ENCODE measurements around the gene CPED1. TPM values are rescaled to one million over a fixed set of nuclear protein-coding genes. Genes with fewer than 3 reads are reported as not detected.

CPED1 gene
- total RNA-seq, 1 donor from 2014 or later: not detected

- no peaks in the 10 kb centered on the region for H4K20me1 ChIP-seq (ENCODE audit: low read depth)
- no peak overlapping the region for H2AFZ ChIP-seq (replicated peaks)
- no peak overlapping the region for H3K4me2 ChIP-seq
- no peak overlapping the region for H3K4me3 ChIP-seq
- H3K4me1 ChIP-seq: no peaks in the 10 kb centered on the region
- H3K36me3 ChIP-seq: no peaks in the 10 kb centered on the region
- Mint-ChIP-seq H3K27ac (no peak overlapping the region), H3K9me3 (no peaks in the 10 kb centered on the region), H3K4me1 (no peaks in the 10 kb centered on the region), H3K27me3 (ENCODE audit: insufficient read depth, low read depth) (peaks cover 2% of the 10 kb centered on the region), H3K4me3 (no peak overlapping the region), H3K36me3 (no peaks in the 10 kb centered on the region)
- H3F3A ChIP-seq (ENCODE audit: low read depth): no peaks in the 10 kb centered on the region
- no peaks in the 10 kb centered on the region for H3K27me3 ChIP-seq
- no peaks in the 10 kb centered on the region for H3K79me2 ChIP-seq (ENCODE audit: low read depth)
- H3K9me3 ChIP-seq (ENCODE audit: low read depth): no peaks in the 10 kb centered on the region
- no peak overlapping the region for H3K9ac ChIP-seq
- DNase-seq (ENCODE audit: low spot score): no peak
- no peak overlapping the region for H3K27ac ChIP-seq
- no peak for TF ChIP-seq EZH2phosphoT487 (IDR thresholded peaks at IDR 0.05)
- no peak for TF ChIP-seq EZH2 (IDR thresholded peaks at IDR 0.05)
- TF ChIP-seq, protein P1, sequence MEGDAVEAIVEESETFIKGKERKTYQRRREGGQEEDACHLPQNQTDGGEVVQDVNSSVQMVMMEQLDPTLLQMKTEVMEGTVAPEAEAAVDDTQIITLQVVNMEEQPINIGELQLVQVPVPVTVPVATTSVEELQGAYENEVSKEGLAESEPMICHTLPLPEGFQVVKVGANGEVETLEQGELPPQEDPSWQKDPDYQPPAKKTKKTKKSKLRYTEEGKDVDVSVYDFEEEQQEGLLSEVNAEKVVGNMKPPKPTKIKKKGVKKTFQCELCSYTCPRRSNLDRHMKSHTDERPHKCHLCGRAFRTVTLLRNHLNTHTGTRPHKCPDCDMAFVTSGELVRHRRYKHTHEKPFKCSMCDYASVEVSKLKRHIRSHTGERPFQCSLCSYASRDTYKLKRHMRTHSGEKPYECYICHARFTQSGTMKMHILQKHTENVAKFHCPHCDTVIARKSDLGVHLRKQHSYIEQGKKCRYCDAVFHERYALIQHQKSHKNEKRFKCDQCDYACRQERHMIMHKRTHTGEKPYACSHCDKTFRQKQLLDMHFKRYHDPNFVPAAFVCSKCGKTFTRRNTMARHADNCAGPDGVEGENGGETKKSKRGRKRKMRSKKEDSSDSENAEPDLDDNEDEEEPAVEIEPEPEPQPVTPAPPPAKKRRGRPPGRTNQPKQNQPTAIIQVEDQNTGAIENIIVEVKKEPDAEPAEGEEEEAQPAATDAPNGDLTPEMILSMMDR (IDR thresholded peaks at IDR 0.05): no peak
Measured at GRCh38 chr7:121000081-121000983, 11.8 kb downstream of the CPED1 start.

GRCh38 chr7:121001234-121001906, 12.9 kb downstream of the CPED1 start:
- no peak for DNase-seq (ENCODE audit: low spot score)
- no peak overlapping the region for H3K4me2 ChIP-seq
- no peaks in the 10 kb centered on the region for H3K9me3 Mint-ChIP-seq
- no peaks in the 10 kb centered on the region for H3K79me2 ChIP-seq (ENCODE audit: low read depth)
- H2AFZ ChIP-seq (replicated peaks): no peak overlapping the region
- H3K4me3 Mint-ChIP-seq: no peak overlapping the region
- H3K36me3 Mint-ChIP-seq: no peaks in the 10 kb centered on the region
- H3K4me1 ChIP-seq: peaks cover 1% of the 10 kb centered on the region
- H3K9ac ChIP-seq: no peak overlapping the region
- H3K4me3 ChIP-seq: no peak overlapping the region
- no peaks in the 10 kb centered on the region for H3K9me3 ChIP-seq (ENCODE audit: low read depth)
- no peak for TF ChIP-seq EZH2 (IDR thresholded peaks at IDR 0.05)
- TF ChIP-seq EZH2phosphoT487 (IDR thresholded peaks at IDR 0.05): no peak
- TF ChIP-seq, protein P1 (IDR thresholded peaks at IDR 0.05): no peak
- H3K27ac ChIP-seq: no peak overlapping the region
- H3K27me3 Mint-ChIP-seq (ENCODE audit: insufficient read depth, low read depth): peaks cover 2% of the 10 kb centered on the region
- H4K20me1 ChIP-seq (ENCODE audit: low read depth): no peaks in the 10 kb centered on the region
- H3K27ac Mint-ChIP-seq: no peak overlapping the region
- H3K27me3 ChIP-seq: no peaks in the 10 kb centered on the region
- no peaks in the 10 kb centered on the region for H3F3A ChIP-seq (ENCODE audit: low read depth)
- no peaks in the 10 kb centered on the region for H3K36me3 ChIP-seq
- H3K4me1 Mint-ChIP-seq: peaks cover 4% of the 10 kb centered on the region

- Histone ChIP-seq H3K79me2 (ENCODE audit: low read depth) (no peaks in the 10 kb centered on the region), H2AFZ (replicated peaks) (no peak overlapping the region), H3K9me3 (ENCODE audit: low read depth) (no peaks in the 10 kb centered on the region), H3K4me1 (peaks cover 10% of the 10 kb centered on the region), H3K27me3 (no peaks in the 10 kb centered on the region), H3K27ac (no peak overlapping the region), H3K9ac (no peak overlapping the region), H3K36me3 (no peaks in the 10 kb centered on the region), H3F3A (ENCODE audit: low read depth) (no peaks in the 10 kb centered on the region), H3K4me3 (no peak overlapping the region), H4K20me1 (ENCODE audit: low read depth) (no peaks in the 10 kb centered on the region), H3K4me2 (no peak overlapping the region)
- H3K9me3 Mint-ChIP-seq: no peaks in the 10 kb centered on the region
- H3K36me3 Mint-ChIP-seq: no peaks in the 10 kb centered on the region
- peaks cover 2% of the 10 kb centered on the region for H3K27me3 Mint-ChIP-seq (ENCODE audit: insufficient read depth, low read depth)
- peaks cover 6% of the 10 kb centered on the region for H3K4me1 Mint-ChIP-seq
- TF ChIP-seq, protein P1 (IDR thresholded peaks at IDR 0.05): no peak
- TF ChIP-seq EZH2phosphoT487 (IDR thresholded peaks at IDR 0.05) (no peak), EZH2 (IDR thresholded peaks at IDR 0.05) (no peak)
- no peak for DNase-seq (ENCODE audit: low spot score)
- H3K4me3 Mint-ChIP-seq: no peak overlapping the region
- H3K27ac Mint-ChIP-seq: no peak overlapping the region
Measured at GRCh38 chr7:121002048-121002756, 13.7 kb downstream of the CPED1 start.
